Mesodermal cell (in vitro differentiated cells): ENCODE results near the gene LXN.
A peak's percentile ranks its signal among the peaks of the same experiment; 100 is the strongest.

Experiments
- H3K27ac ChIP-seq: 2 replicates; pipeline ENCODE4 v1.7.0; 2013; ENCODE audit warnings: mild to moderate bottlenecking, low read depth, low read length, moderate library complexity; ENCODE audit not compliant: severe bottlenecking
- H3K36me3 ChIP-seq: 2 replicates; pipeline ENCODE4 v1.7.1; 2013; ENCODE audit warnings: mild to moderate bottlenecking, low read length, moderate library complexity; ENCODE audit not compliant: control insufficient read depth, insufficient read depth
- H3K4me1 ChIP-seq: one replicate; pipeline ENCODE4 v1.7.1; 2013; ENCODE audit warnings: mild to moderate bottlenecking, low read length; ENCODE audit not compliant: insufficient read depth, control insufficient read depth, poor library complexity, severe bottlenecking
- H3K4me3 ChIP-seq: 2 replicates; pipeline ENCODE4 v1.7.0; 2013; ENCODE audit warnings: low read length, control low read depth, mild to moderate bottlenecking; ENCODE audit not compliant: insufficient read depth, poor library complexity, severe bottlenecking; ENCODE audit errors: extremely low read depth
- H3K9me3 ChIP-seq: 2 replicates; pipeline ENCODE4 v1.7.1; 2013; ENCODE audit warnings: mild to moderate bottlenecking, low read length, moderate library complexity; ENCODE audit not compliant: control insufficient read depth
- WGBS, 2 experiments: methylation state at CpG; one replicate each; pipeline ENCODE4 v1.1.5; 2013; ENCODE audit warnings: missing lambda C conversion rate in 2 of 2; ENCODE audit not compliant: insufficient coverage in 2 of 2; 5-methylcytosine and 5-hydroxymethylcytosine counted together

Gene LXN

DNA sequence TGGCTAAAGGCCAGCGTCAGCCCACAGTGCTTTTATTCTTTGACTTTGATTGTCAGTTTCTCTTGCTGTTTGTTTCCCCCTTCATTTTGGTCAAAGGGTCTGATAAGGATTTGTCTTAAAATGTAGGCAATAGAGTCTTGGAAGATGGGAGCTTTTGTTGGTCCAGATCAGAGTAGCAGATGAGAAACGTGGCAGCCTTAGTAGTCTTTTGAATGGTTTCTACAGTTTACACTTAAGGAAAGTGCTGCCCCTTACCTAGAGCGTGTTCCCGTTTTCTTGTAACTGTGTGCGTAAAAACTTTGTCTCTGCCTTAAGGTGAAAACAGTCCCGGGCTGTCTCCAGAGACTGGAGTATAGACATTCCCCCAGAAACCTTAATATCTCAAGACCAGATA is 630 bp downstream of the LXN start:
- H3K4me3 ChIP-seq = peak overlapping the region; percentile 50
- no peaks in the 10 kb centered on the region for H3K4me1 ChIP-seq
- peak overlapping the region; percentile 67 for H3K27ac ChIP-seq
- no peaks in the 10 kb centered on the region for H3K9me3 ChIP-seq
- WGBS, 2 experiments = 30 to 42% methylated on average over 4 of the region's 6 CpGs
- peaks cover 17% of the 10 kb centered on the region for H3K36me3 ChIP-seq

- whole genome bisulfite sequencing, 2 experiments = 100% methylated on average over 2 of the region's 2 CpGs
- Histone ChIP-seq H3K4me1 (no peaks in the 10 kb centered on the region), H3K36me3 (peaks cover 43% of the 10 kb centered on the region), H3K4me3 (no peak overlapping the region), H3K9me3 (no peaks in the 10 kb centered on the region), H3K27ac (no peak overlapping the region)
Measured at GRCh38 chr3:158668506-158668905, 3.9 kb downstream of the LXN start.

DNA sequence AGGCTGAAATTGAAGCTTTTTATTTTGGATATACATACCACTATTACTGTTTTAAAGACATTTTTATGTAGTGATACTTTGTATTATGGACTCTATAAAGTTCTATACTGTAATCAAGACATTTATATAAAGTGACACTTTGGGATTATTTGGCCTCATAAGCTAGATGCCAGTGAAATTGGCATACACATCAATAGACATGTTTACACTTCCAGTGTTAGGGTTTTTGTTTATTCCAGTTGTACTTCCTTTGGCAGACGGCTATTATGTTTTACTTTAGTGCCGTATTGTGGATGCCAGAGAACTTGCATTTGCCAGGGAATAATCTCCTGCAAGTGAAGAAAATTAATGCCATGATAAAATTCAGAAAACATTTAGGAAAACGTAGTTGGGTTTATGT is 6.0 kb downstream of the LXN start:
- Histone ChIP-seq H3K36me3 (peaks cover 52% of the 10 kb centered on the region), H3K4me3 (no peak overlapping the region), H3K4me1 (no peaks in the 10 kb centered on the region), H3K27ac (no peak overlapping the region), H3K9me3 (no peaks in the 10 kb centered on the region)
- WGBS, 2 experiments = 80 to 100% methylated on average over 2 of the region's 3 CpGs

DNA sequence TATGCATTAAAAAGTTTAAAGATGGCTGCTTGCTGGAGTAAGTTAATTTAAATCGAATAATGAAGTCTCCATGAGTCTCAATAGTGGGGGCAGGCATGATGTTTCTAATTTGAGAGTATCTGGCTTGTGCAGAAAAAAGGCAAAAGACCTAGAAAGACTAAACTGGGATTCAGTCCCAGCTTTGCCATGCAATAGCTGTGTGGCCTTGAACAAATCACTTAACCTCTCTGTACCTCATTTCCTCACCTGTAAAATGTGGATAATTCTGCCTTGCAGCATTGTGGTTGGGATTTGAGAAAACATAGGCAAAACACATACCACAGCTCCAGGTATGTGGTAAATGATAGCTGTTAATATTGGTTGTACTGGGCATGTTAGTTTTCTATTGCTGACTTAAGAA is 8.6 kb downstream of the LXN start:
- peaks cover 63% of the 10 kb centered on the region for H3K36me3 ChIP-seq
- H3K9me3 ChIP-seq = no peaks in the 10 kb centered on the region
- no peak overlapping the region for H3K4me3 ChIP-seq
- no peak overlapping the region for H3K27ac ChIP-seq
- no peaks in the 10 kb centered on the region for H3K4me1 ChIP-seq
- WGBS, 2 experiments = 100% methylated on average over 1 of the region's 1 CpG

DNA sequence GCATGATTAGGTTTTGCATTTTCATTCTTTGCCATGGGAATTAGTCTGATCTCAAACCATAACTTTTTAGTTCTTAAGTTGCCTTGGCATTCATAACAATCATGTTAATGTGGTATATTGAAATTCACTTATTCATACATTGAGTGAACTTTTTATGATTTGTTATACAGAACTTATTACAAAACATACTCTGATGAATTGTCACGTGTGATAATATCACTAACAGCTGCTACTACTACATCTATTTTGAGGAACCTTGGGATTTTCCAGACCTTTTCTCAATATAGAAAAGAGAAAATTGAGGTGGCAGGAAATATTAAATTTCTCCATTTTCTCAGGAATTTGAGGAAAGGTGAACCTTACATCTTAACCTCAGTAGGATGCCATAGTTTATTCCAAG is 9.2 kb downstream of the LXN start:
- no peak overlapping the region for H3K27ac ChIP-seq
- H3K9me3 ChIP-seq = no peaks in the 10 kb centered on the region
- no peaks in the 10 kb centered on the region for H3K4me1 ChIP-seq
- WGBS, 2 experiments = no CpG with 5 or more reads among the region's 1 CpG
- no peak overlapping the region for H3K4me3 ChIP-seq
- H3K36me3 ChIP-seq = peaks cover 62% of the 10 kb centered on the region

DNA sequence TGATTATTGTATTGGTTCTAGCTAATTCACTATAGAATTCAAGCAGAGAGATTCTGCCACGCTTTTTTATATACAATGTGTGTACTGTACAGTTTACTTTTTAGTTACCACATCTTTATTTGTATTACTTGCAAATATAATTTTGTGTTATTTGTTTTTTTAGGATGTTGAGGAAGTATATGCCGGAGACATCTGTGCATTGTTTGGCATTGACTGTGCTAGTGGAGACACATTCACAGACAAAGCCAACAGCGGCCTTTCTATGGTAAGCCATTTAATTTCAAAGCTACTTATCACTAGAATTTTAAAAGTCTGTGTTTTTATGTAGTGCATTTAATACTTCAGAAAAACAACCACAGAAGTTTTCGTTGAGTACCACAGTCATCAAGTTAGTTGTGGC is 11.7 kb downstream of the LXN start:
- Histone ChIP-seq H3K4me3 (no peak overlapping the region), H3K4me1 (no peaks in the 10 kb centered on the region), H3K27ac (no peak overlapping the region), H3K36me3 (peaks cover 56% of the 10 kb centered on the region), H3K9me3 (no peaks in the 10 kb centered on the region)
- no CpG with 5 or more reads among the region's 4 CpGs for WGBS, 2 experiments

- H3K27ac ChIP-seq = peak overlapping the region; percentile 26
- H3K9me3 ChIP-seq = no peaks in the 10 kb centered on the region
- no peaks in the 10 kb centered on the region for H3K4me1 ChIP-seq
- no peak overlapping the region for H3K4me3 ChIP-seq
- 39 to 61% methylated on average over 3 to 6 of the region's 7 CpGs for WGBS, 2 experiments
- peaks cover 55% of the 10 kb centered on the region for H3K36me3 ChIP-seq
Measured at GRCh38 chr3:158659454-158660237, 12.8 kb downstream of the LXN start.

DNA sequence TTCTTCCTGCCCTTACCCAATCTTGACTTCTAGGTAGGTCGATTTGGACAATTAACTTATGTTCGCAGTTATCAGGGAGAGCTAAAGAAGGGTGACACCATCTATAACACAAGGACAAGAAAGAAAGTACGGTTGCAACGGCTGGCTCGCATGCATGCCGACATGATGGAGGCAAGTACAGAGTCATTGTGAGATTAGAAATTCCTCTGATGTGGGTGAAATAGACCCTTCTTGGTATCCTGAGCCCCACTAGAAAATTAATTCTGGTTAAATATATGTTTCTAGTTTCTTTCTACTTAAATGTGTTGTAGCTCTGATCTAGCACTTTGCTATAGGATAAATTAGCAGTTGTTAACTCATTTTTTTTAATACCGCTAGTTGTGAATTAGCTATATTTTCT is 13.6 kb downstream of the LXN start:
- H3K36me3 ChIP-seq = peaks cover 51% of the 10 kb centered on the region
- H3K4me1 ChIP-seq = no peaks in the 10 kb centered on the region
- no peaks in the 10 kb centered on the region for H3K9me3 ChIP-seq
- no peak overlapping the region for H3K4me3 ChIP-seq
- no peak overlapping the region for H3K27ac ChIP-seq
- 79 to 100% methylated on average over 4 of the region's 7 CpGs for WGBS, 2 experiments

GRCh38 chr3:158652463-158652862 is 20.0 kb downstream of the LXN start:
- Histone ChIP-seq H3K36me3 (peaks cover 61% of the 10 kb centered on the region), H3K9me3 (no peaks in the 10 kb centered on the region), H3K4me3 (no peak overlapping the region), H3K27ac (no peak overlapping the region), H3K4me1 (no peaks in the 10 kb centered on the region)
- 100% methylated on average over 1 of the region's 3 CpGs; no CpG with 5 or more reads in 1 of the 2 experiments for WGBS, 2 experiments

- H3K9me3 ChIP-seq = no peaks in the 10 kb centered on the region
Measured at GRCh38 chr3:158651192-158651591, 21.3 kb downstream of the LXN start.

DNA sequence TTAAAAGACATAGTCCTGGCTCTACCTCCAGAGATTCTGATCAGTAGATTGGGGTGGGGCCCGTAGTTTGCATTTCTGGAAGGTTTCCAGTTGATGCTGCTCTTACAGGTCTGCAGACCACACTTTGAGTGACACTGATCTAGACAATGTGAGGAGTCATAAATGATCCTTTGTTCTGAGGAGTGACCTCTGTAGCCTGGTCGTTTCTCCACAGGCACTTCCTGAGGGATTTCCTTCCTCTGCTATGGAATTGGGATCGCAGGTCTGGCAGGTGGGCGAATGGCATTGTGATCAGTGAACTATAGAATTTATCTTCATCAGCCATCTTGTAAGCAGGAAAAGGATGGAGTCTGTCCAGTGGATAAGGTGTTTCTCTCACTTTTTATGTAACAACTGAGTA is 22.7 kb downstream of the LXN start:
- no peak overlapping the region for H3K27ac ChIP-seq
- H3K4me1 ChIP-seq = no peaks in the 10 kb centered on the region
- WGBS, 2 experiments = 100% methylated on average over 1 of the region's 4 CpGs; no CpG with 5 or more reads in 1 of the 2 experiments
- H3K4me3 ChIP-seq = no peak overlapping the region
- H3K9me3 ChIP-seq = no peaks in the 10 kb centered on the region
- H3K36me3 ChIP-seq = peaks cover 53% of the 10 kb centered on the region

More at GRCh38 chr3:158651192-158651591, 21.3 kb downstream of the LXN start:
- Histone ChIP-seq H3K4me1 (no peaks in the 10 kb centered on the region), H3K4me3 (no peak overlapping the region), H3K36me3 (peaks cover 63% of the 10 kb centered on the region), H3K27ac (no peak overlapping the region)
- 100% methylated on average over 1 of the region's 2 CpGs for WGBS, 2 experiments
